ENCODE results near the gene CCDC47. TPM values are rescaled to one million over a fixed set of nuclear protein-coding genes. Genes with fewer than 3 reads are reported as not detected.
"Not testable (repeated sequence)": the region's sequence is repeated elsewhere in the genome, so short reads cannot be mapped to it uniquely, and the experiment has no call there.

CCDC47 gene
- total RNA-seq: 84.8 TPM
- long read RNA-seq, transcript CCDC47-201 (13 exons, 3,466 nt): major isoform, 207 of 224 reads
- long read RNA-seq, partial matches to known transcripts: 8 of 224 reads
- long read RNA-seq, other reads (novel, unspliced or antisense): 9 of 224 reads

- DNase-seq (peak; percentile 98), ATAC-seq (ENCODE audit: poor library complexity) (peak; percentile 95)
- intact Hi-C loops (cut with DNase I): no loop called here
Measured at GRCh38 chr17:63773272-63774140, at the start of gene CCDC47. Gene CCDC47 (minus strand): TSS chr17:63773597. CDS start chr17:63766175, 7,422 bp downstream.

GRCh38 chr17:63822537-63822936 lies 49.1 kb upstream of the CCDC47 start:
- intact Hi-C loops (cut with DNase I): no loop called here
- ATAC-seq (ENCODE audit: poor library complexity): no peak
- DNase-seq: no peak

- intact Hi-C loops (cut with DNase I): no loop called here
- no peak for ATAC-seq (ENCODE audit: poor library complexity)
- no peak for DNase-seq
Measured at GRCh38 chr17:63821804-63822203, 48.4 kb upstream of the CCDC47 start.

GRCh38 chr17:63820963-63821561 lies 47.7 kb upstream of the CCDC47 start:
- DNase-seq (no peak), ATAC-seq (ENCODE audit: poor library complexity) (no peak)
- intact Hi-C loops (cut with DNase I): no loop called here

- intact Hi-C loops (cut with DNase I): no loop called here
- ATAC-seq (ENCODE audit: poor library complexity) (no peak), DNase-seq (no peak)
Measured at GRCh38 chr17:63819585-63820537, 46.5 kb upstream of the CCDC47 start.

GRCh38 chr17:63819131-63819530 lies 45.7 kb upstream of the CCDC47 start:
- DNase-seq: no peak
- intact Hi-C loops (cut with DNase I): no loop called here
- ATAC-seq (ENCODE audit: poor library complexity): no peak

GRCh38 chr17:63817736-63818385 lies 44.5 kb upstream of the CCDC47 start:
- no peak for ATAC-seq (ENCODE audit: poor library complexity)
- intact Hi-C loops (cut with DNase I): no loop called here
- no peak for DNase-seq

GRCh38 chr17:63816669-63817068 lies 43.3 kb upstream of the CCDC47 start:
- ATAC-seq (ENCODE audit: poor library complexity) (no peak), DNase-seq (no peak)
- intact Hi-C loops (cut with DNase I): no loop called here

- ATAC-seq (ENCODE audit: poor library complexity) (no peak), DNase-seq (no peak)
- intact Hi-C loops (cut with DNase I): no loop called here
Measured at GRCh38 chr17:63816123-63816522, 42.7 kb upstream of the CCDC47 start.

GRCh38 chr17:63809970-63810369 lies 36.6 kb upstream of the CCDC47 start:
- DNase-seq (no peak), ATAC-seq (ENCODE audit: poor library complexity) (no peak)
- intact Hi-C loops (cut with DNase I): no loop called here

GRCh38 chr17:63805591-63805990 lies 32.2 kb upstream of the CCDC47 start:
- ATAC-seq (ENCODE audit: poor library complexity): no peak
- no peak for DNase-seq
- intact Hi-C loops (cut with DNase I): no loop called here

GRCh38 chr17:63804328-63804727 lies 30.9 kb upstream of the CCDC47 start:
- intact Hi-C loops (cut with DNase I): no loop called here
- ATAC-seq (ENCODE audit: poor library complexity) (no peak), DNase-seq (no peak)

GRCh38 chr17:63800783-63801182 lies 27.4 kb upstream of the CCDC47 start:
- DNase-seq: no peak
- no peak for ATAC-seq (ENCODE audit: poor library complexity)
- intact Hi-C loops (cut with DNase I): no loop called here

- DNase-seq: no peak
- no peak for ATAC-seq (ENCODE audit: poor library complexity)
- intact Hi-C loops (cut with DNase I): no loop called here
Measured at GRCh38 chr17:63798572-63799106, 25.2 kb upstream of the CCDC47 start.

- DNase-seq; ATAC-seq (ENCODE audit: poor library complexity); intact Hi-C loops (cut with DNase I): not testable (repeated sequence)
Measured at GRCh38 chr17:63796375-63796774, 23.0 kb upstream of the CCDC47 start.

GRCh38 chr17:63792055-63792729 lies 18.8 kb upstream of the CCDC47 start:
- DNase-seq: no peak
- intact Hi-C loops (cut with DNase I): no loop called here
- ATAC-seq (ENCODE audit: poor library complexity): no peak

- intact Hi-C loops (cut with DNase I): no loop called here
- DNase-seq: no peak
- no peak for ATAC-seq (ENCODE audit: poor library complexity)
Measured at GRCh38 chr17:63790057-63790456, 16.7 kb upstream of the CCDC47 start.
